ENCODE results near the gene INHBA.
A peak's percentile ranks its signal among the peaks of the same experiment; 100 is the strongest.

INHBA gene

DNA sequence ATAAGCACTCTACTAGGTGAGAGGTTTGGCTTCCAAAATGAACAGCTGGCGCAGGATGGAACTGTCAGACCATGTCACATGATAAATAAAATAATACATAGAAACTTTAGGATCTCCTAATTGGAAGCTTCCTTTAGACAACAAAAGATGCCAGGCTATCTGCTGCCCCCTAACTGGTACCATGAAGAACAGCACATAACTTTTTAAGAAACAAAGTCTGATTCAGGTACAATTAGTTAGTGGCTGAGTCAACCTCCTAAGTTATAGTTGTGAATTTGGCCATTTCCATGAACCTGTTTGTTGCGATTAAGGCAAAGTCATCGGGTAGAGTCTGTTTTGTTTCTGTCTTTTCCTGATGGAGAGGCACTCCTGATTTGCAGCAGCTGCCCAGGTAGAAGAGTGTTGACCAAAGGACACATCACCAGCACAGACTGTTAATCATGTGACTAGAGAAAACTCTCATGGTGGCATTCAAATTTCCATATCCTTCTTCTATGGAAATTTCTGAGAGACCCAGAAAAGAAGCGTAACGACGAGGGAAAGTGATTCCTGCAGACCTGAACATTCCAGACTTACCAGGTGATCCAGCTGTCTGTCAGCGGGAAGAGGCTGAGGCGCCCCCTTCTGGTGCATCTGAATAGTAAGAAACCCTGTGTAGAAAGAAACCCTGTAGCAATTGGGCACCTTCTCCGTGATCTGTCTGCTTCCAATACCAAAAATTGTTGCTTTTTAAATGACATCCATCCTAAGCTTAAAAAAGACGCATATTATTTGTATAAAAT lies 8.6 kb upstream of the INHBA start:
- no peak for DNase-seq (ENCODE audit: low spot score)

GRCh38 chr7:41710838-41711237 lies 7.9 kb upstream of the INHBA start:
- no peak for DNase-seq (ENCODE audit: low spot score)

GRCh38 chr7:41709621-41710020 lies 6.7 kb upstream of the INHBA start:
- DNase-seq (ENCODE audit: low spot score): no peak

DNA sequence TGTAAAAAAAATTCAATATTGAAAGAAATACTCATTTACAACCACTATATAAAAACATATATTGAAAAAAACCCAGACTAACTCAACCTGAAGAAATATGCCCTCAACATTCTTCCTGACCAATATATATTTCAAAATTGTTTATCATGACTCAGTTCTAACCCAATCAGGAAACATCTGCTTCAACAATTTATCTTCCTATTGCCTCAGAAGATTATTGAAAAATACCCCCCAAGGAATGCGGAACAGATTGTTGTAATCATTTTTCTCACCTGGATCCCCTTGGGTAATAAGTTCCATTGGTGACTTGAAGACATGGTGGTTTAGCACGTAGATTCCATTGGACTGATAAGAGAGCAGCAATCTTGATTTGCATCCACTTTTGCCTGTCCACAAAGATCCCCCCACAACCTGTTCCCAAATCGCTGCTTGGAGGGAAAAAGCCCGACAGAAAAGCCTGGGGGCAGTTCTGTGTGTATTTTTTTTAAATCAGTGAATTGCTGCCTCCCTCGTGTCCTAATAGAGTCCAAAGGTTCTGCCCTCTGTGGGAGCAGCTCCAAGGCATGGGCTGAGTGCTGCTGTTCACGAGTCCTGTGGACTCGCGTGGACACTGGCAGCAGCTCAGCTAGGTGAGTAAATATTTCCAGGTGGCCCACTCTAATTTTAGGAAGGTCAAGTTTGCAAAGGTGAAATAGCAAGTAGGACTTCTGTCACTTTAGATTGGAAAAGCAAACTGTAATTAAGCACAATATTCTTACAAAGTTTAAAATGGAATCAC lies 5.9 kb upstream of the INHBA start:
- no peak for DNase-seq (ENCODE audit: low spot score)

GRCh38 chr7:41706228-41706930 lies 3.5 kb upstream of the INHBA start:
- no peak for DNase-seq (ENCODE audit: low spot score)

- DNase-seq (ENCODE audit: low spot score): no peak
Measured at GRCh38 chr7:41705109-41705901, 2.4 kb upstream of the INHBA start.

GRCh38 chr7:41701068-41701941 lies 1.6 kb downstream of the INHBA start:
- no peak for DNase-seq (ENCODE audit: low spot score)

- no peak for DNase-seq (ENCODE audit: low spot score)
Measured at GRCh38 chr7:41700044-41700471, 2.8 kb downstream of the INHBA start.

DNA sequence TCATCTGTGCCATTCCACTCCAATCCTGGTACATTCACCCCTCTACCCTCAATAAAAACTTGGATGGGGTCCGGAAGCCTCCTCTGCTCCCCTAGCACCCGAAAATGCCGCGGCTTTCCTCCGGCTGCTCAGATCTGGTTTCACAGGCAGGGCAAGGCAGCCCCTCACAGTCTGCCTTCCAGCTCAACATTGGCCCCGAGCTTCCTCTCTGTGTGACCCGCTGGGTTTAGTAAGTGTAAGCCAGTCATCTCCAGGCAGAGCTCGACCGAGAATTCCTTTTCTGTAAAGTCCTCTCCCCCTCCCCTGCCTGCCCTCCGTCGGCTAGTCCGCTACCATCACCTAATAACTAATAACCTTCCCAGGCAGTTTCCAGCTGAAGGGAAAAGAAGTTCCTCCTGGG lies 3.4 kb downstream of the INHBA start:
- no peak for DNase-seq (ENCODE audit: low spot score)

DNA sequence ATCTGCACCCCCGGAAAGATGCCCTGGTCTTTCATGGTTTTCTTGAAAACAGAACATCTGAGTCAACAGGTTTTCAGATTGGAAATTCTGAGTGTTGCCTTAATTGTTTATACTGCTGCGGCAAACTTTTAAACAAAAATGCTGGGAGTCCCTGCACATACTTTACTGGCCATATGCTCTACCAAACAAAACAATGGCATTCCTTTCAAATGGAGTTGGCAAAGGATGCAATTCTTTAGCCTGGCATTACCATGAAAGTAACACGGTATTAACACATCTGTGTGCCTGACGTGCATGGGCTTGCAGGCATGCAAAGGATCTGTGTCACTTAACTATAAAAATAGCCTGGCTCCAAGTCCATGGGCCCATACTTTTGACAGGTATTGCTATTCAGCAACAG lies 4.2 kb downstream of the INHBA start:
- DNase-seq (ENCODE audit: low spot score): no peak

DNA sequence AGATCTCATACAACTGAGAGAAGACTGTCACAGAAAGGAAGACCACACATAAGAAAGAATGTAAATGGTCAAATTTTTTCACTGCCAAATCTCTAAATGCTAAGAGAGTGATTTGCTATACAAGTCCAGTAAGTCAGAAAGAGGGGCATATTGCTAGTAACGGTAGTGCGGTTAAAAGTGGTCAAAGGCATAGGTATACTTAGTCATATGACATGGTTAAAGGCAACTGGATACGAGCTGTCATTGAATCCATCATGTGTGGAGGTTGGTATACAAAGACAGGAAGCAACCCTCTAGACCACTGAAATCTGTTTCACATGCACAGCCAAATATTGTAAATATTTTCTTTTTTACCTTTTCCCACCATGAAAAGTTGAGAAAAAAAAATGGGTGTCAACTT lies 4.8 kb downstream of the INHBA start:
- DNase-seq (ENCODE audit: low spot score): no peak

GRCh38 chr7:41696323-41696916 lies 6.5 kb downstream of the INHBA start:
- DNase-seq (ENCODE audit: low spot score): peak; percentile 3

- DNase-seq (ENCODE audit: low spot score): no peak
Measured at GRCh38 chr7:41695661-41696322, 7.1 kb downstream of the INHBA start.

GRCh38 chr7:41694495-41694894 lies 8.4 kb downstream of the INHBA start:
- no peak for DNase-seq (ENCODE audit: low spot score)

DNA sequence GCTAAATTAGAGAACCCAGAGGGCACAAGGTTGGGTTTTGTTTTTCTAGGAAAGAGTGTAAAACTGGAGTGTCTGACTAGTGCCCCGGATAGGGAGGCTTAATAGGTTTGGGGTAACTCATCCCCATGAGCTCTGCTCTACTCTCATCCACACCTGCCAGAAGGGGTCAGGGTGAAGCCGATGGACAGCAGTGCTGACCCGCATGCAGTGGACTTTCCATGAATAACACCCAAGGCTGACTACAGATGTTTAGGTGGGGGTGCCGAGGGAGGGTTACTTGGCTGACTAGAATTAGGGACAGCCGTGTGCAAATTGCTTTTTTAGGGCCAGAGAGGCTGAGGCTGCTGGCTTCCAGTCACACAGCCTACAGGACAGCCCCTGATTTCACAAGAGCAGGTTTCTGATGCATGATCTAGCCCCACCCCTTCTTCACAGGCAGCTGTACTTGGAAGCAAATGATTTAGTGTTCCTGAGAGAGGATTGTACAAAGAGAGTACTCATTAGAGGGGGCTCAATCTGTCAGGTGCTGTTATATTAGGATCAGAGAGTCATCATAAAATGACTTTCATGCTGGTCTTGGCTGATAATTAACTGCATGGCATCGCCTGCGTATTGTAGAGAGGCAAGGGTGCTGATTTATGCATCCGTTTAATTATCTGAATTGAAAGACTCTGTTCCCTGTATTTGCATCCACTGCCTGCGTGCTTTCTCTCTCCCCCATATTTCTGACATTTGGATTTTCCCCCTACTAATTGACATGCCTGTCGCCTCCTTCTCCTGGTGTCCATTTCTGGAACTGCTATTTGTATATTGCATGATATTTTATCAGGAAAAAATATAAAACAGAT lies 9.5 kb downstream of the INHBA start:
- DNase-seq (ENCODE audit: low spot score): no peak

- no peak for DNase-seq (ENCODE audit: low spot score)
Measured at GRCh38 chr7:41692251-41692650, 10.6 kb downstream of the INHBA start.

DNA sequence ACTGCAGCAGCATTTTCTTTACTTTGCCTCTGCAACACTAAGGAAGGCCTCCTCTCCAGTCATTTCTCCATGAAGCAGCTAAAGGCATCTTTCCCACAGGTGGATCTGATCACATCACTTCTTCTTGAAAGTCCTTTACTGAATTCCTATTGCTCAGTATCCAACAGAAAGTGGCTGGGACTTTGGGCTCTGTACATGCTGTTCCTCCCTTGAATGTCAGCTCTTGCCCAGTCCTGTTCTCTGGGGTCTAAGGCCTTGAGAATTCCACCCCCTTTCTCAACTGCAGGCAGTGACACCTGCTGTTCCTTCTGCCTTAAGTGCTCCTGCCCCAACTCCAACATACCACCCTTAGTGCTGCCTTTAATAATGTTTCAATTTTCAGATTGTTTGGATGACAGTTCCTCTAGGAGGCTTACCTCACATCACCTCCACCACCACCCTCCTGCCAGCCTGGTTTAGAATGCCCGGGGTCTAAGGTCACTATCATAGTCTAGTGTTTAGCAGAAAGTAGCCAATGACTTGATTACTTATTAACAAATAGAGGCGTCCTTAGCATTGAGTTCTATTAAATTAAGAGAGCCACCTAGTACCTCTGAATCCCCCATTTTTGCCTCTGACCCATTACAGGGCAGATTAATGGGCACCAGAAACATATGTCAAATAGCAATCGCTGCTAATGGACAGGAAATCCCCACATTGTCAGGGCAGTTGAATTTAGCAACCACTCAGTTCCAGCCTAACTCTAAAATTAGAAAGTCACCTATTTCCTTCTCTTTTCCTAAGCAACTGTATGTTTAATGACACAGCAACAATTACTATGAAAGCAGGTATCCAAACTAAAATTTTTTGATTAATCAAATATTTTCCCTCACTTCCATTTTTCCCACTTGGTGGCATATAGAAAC lies 11.4 kb downstream of the INHBA start:
- DNase-seq (ENCODE audit: low spot score): no peak

- no peak for DNase-seq (ENCODE audit: low spot score)
Measured at GRCh38 chr7:41689815-41690214, 13.1 kb downstream of the INHBA start.
